GM23248 (cell line): ENCODE measurements around the gene GMPPA.

Experiments
- EZH2 ChIP-seq: fragments of 200-600 bp; sonication (generic); IDR thresholded peaks from 2 replicates; pipeline ENCODE4 v1.6.1; 2018; ENCODE audit warnings: antibody characterized with exemption, mild to moderate bottlenecking; ENCODE audit not compliant: insufficient read depth, poor library complexity, severe bottlenecking
- EZH2phosphoT487 ChIP-seq: fragments of 200-600 bp; sonication (generic); IDR thresholded peaks from 2 replicates; pipeline ENCODE4 v1.6.1; 2018; ENCODE audit warnings: antibody characterized with exemption, moderate library complexity, mild to moderate bottlenecking, low read depth; ENCODE audit not compliant: insufficient read depth

DNA sequence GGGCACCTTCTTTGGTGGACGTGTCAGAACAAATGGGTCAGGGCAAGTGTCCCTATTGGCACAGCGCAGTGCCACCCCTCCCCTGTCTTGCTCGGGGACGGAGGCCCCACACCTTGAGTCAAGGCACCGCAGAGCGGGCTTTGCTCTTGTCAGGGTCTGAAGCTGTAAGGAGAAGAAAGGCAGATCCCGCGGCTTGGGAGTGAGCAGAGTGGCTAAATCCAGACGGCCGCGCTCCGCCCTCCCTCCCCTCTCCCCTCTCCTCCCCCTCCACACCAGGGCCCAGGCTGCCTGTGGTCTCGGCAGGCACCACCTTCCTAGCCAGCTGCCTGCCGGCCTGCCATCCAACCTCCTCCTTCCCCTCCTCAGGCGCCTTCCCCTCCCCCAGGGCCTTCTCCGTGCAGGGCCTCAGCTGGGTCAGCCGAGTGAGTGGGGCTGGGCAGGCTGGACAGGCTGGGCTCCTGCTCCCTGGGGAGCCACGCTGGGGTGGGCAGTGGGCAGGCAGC is 38.2 kb upstream of the GMPPA start:
- TF ChIP-seq EZH2 (no peak), EZH2phosphoT487 (no peak)
